DMS153 treated with DMSO at 0.1 percent for 48 hours (cell line): ENCODE results near the gene DNAH17.

Source experiments
- DNase-seq: peaks from one replicate; lab custom pipeline; 2025; ENCODE audit not compliant: unreplicated experiment; lab: John Stamatoyannopoulos, UW

The DNAH17 gene

GRCh38 chr17:78416791-78417530, 160.2 kb downstream of the DNAH17 start:
- peak; percentile 35 for DNase-seq

GRCh38 chr17:78415821-78416711, 161.1 kb downstream of the DNAH17 start:
- peak; percentile 11 for DNase-seq

GRCh38 chr17:78414178-78415162, 162.7 kb downstream of the DNAH17 start:
- no peak for DNase-seq

GRCh38 chr17:78412403-78412802, 164.8 kb downstream of the DNAH17 start:
- no peak for DNase-seq

- no peak for DNase-seq
These were observed 165.8 kb downstream of the DNAH17 start for GRCh38 chr17:78411241-78411857.

- peak; percentile 95 for DNase-seq
These were observed 167.8 kb downstream of the DNAH17 start for GRCh38 chr17:78409191-78409928.

- no peak for DNase-seq
These were observed 168.6 kb downstream of the DNAH17 start for GRCh38 chr17:78408476-78409050.

- DNase-seq: no peak
These were observed 169.7 kb downstream of the DNAH17 start for GRCh38 chr17:78407387-78408000.

- DNase-seq: no peak
These were observed 170.3 kb downstream of the DNAH17 start for GRCh38 chr17:78406920-78407319.

- DNase-seq: no peak
These were observed 170.8 kb downstream of the DNAH17 start for GRCh38 chr17:78406396-78406795.

- DNase-seq: no peak
These were observed 173.4 kb downstream of the DNAH17 start for GRCh38 chr17:78403822-78404221.

- DNase-seq: no peak
These were observed 175.3 kb downstream of the DNAH17 start for GRCh38 chr17:78401891-78402290.

GRCh38 chr17:78401246-78401645, 175.9 kb downstream of the DNAH17 start:
- DNase-seq: no peak

GRCh38 chr17:78400581-78401240, 176.5 kb downstream of the DNAH17 start:
- no peak for DNase-seq

GRCh38 chr17:78399693-78400144, 177.5 kb downstream of the DNAH17 start:
- DNase-seq: no peak

GRCh38 chr17:78399028-78399692, 178.0 kb downstream of the DNAH17 start:
- no peak for DNase-seq

GRCh38 chr17:78398390-78398789, 178.8 kb downstream of the DNAH17 start:
- no peak for DNase-seq

- no peak for DNase-seq
These were observed 179.5 kb downstream of the DNAH17 start for GRCh38 chr17:78397681-78398101.
